Endothelial cell of umbilical vein (primary cell): ENCODE data around the gene PILRB. TPM values are rescaled to one million over a fixed set of nuclear protein-coding genes. Genes with fewer than 3 reads are reported as not detected.

Experiments used
- BruUV-seq: library from RNA; stranded (reverse); fragments of 400-500 nt; replicated peaks from 2 replicates; lab custom pipeline; 2021; lab: Mats Ljungman, UMichigan
- CTCF ChIA-PET: fragments of 300-600, 350-600 bp; sonication (Branson Sonifier 250); formaldehyde crosslinking; loops from one replicate; lab custom pipeline; 2021; ENCODE audit warnings: antibody characterized with exemption, inconsistent platforms; lab: Charles Lee
- POLR2A ChIA-PET: fragments of 300-600, 350-600 bp; sonication (Branson Sonifier 250); formaldehyde crosslinking; loops from one replicate; lab custom pipeline; 2021; ENCODE audit warnings: antibody characterized with exemption, inconsistent platforms; lab: Charles Lee
- DNase-seq: peaks from one replicate; pipeline ENCODE4 v3.0.0-alpha.2; 2011; ENCODE audit warnings: low read depth, low spot score
- FAIRE-seq: peaks from 2 replicates; lab custom pipeline; 2011; peaks lifted over from hg19 to GRCh38; lab: Jason Lieb, UNC
- H2AFZ ChIP-seq: 2 replicates; pipeline ENCODE4 v1.6.0; 2012; ENCODE audit warnings: low read depth, low read length, control low read depth, inconsistent platforms
- H3K27ac ChIP-seq: 2 replicates; pipeline ENCODE4 v1.5.1; 2011; ENCODE audit warnings: low read depth, mild to moderate bottlenecking, control low read depth, low read length, moderate library complexity; ENCODE audit not compliant: insufficient read depth
- H3K27me3 ChIP-seq, 2 experiments: 2 replicates each; pipeline versions ENCODE4 v1.6.0 to v1.6.1; 2011; ENCODE audit warnings: low read length in 2 of 2, mixed read lengths in 1 of 2; ENCODE audit not compliant: control insufficient read depth in 2 of 2, insufficient read depth in 2 of 2
- H3K36me3 ChIP-seq, 2 experiments: 2 replicates in 1 of 2; 3 replicates in 1 of 2; pipeline ENCODE4 v1.5.1; 2011; ENCODE audit warnings: low read length in 2 of 2, mild to moderate bottlenecking in 1 of 2, moderate library complexity in 1 of 2; ENCODE audit not compliant: control insufficient read depth in 2 of 2, insufficient read depth in 2 of 2; ENCODE audit errors: extremely low read depth in 1 of 2
- H3K4me1 ChIP-seq: 3 replicates; pipeline ENCODE4 v1.5.1; 2011; ENCODE audit warnings: mild to moderate bottlenecking, low read length; ENCODE audit not compliant: control insufficient read depth, insufficient read depth; ENCODE audit errors: extremely low read depth
- H3K4me2 ChIP-seq: 2 replicates; pipeline ENCODE4 v1.6.1; 2011; ENCODE audit warnings: low read length, control low read depth, mixed read lengths; ENCODE audit not compliant: insufficient read depth
- H3K4me3 ChIP-seq, 3 experiments: fragments of 200-600 bp in 1 of 3; sonication (generic), shearing (Covaris generic) in 1 of 3; replicated peaks in 1 of 3; 2 replicates each; pipeline ENCODE4 v1.5.1; 2011 to 2016; ENCODE audit warnings: control low read depth in 3 of 3, low read length in 3 of 3, mild to moderate bottlenecking in 2 of 3, inconsistent platforms in 1 of 3, low read depth in 1 of 3, moderate library complexity in 1 of 3; ENCODE audit not compliant: insufficient read depth in 1 of 3
- H3K79me2 ChIP-seq: 2 replicates; pipeline ENCODE4 v1.6.0; 2012; ENCODE audit warnings: low read length, inconsistent platforms; ENCODE audit not compliant: control insufficient read depth, insufficient read depth
- H3K9ac ChIP-seq: replicated peaks from 2 replicates; pipeline ENCODE3; 2011; ENCODE audit warnings: low read length, control low read depth; ENCODE audit not compliant: insufficient read depth; ENCODE audit errors: extremely low read depth
- H3K9me1 ChIP-seq: replicated peaks from 3 replicates; pipeline ENCODE4 v1.6.0; 2011; ENCODE audit warnings: mild to moderate bottlenecking, low read length; ENCODE audit not compliant: control insufficient read depth, insufficient read depth; ENCODE audit errors: extremely low read depth
- H3K9me3 ChIP-seq: replicated peaks from 2 replicates; pipeline ENCODE4 v1.5.1; 2012; ENCODE audit warnings: low read length, inconsistent platforms; ENCODE audit not compliant: control insufficient read depth, insufficient read depth
- H4K20me1 ChIP-seq: replicated peaks from 2 replicates; pipeline ENCODE3; 2011; ENCODE audit warnings: mild to moderate bottlenecking, low read length; ENCODE audit not compliant: control insufficient read depth, insufficient read depth; ENCODE audit errors: extremely low read depth
- EZH2 ChIP-seq: IDR thresholded peaks from 2 replicates; pipeline ENCODE4 v1.6.1; 2012; ENCODE audit warnings: borderline replicate concordance, low read depth, mild to moderate bottlenecking, moderate library complexity, low read length, inconsistent platforms; ENCODE audit not compliant: severe bottlenecking
- FOS ChIP-seq: IDR thresholded peaks from 2 replicates; pipeline ENCODE4 v1.6.1; 2011; ENCODE audit warnings: mild to moderate bottlenecking, low read length, moderate library complexity, borderline replicate concordance; ENCODE audit not compliant: insufficient read depth
- GATA2 ChIP-seq: IDR thresholded peaks from 2 replicates; pipeline ENCODE4 v1.7.0; 2011; ENCODE audit warnings: low read depth, mild to moderate bottlenecking, moderate library complexity, mixed read lengths, low read length; ENCODE audit not compliant: insufficient read length, insufficient read depth
- JUN ChIP-seq: IDR thresholded peaks from 2 replicates; pipeline ENCODE4 v1.6.1; 2011; ENCODE audit warnings: borderline replicate concordance, low read depth; ENCODE audit not compliant: insufficient read length, insufficient read depth
- MYC ChIP-seq: IDR thresholded peaks from one replicate; pipeline ENCODE4 v1.6.1; 2011; ENCODE audit warnings: mild to moderate bottlenecking, low read depth, low read length
- POLR2A ChIP-seq: IDR thresholded peaks from 2 replicates; pipeline ENCODE4 v1.6.1; 2012; ENCODE audit warnings: low read depth, mild to moderate bottlenecking, control low read depth, low read length
- POLR2AphosphoS5 ChIP-seq: IDR thresholded peaks from 2 replicates; pipeline ENCODE4 v1.6.1; 2012; ENCODE audit warnings: low read depth, mild to moderate bottlenecking, control low read depth, low read length, moderate library complexity; ENCODE audit not compliant: insufficient read depth
- dilution Hi-C: fragments of 300-500 bp; cut with MboI; formaldehyde crosslinking; loops from one replicate; pipeline ENCODE4 v1.15.0; 2019; ENCODE audit warnings: low sequenced_read_pairs; ENCODE audit not compliant: extremely low pct_ligation_motif_present
- intact Hi-C: fragments of 100-400 bp; cut with micrococcal nuclease; formaldehyde crosslinking; loops from one replicate; pipeline ENCODE4 v1.10.0; 2022
- polyA plus RNA-seq, 4 experiments: library from polyadenylated mRNA; depleted of rRNA in 3 of 4; stranded (reverse) in 3 of 4; unstranded in 1 of 4; fragments of >200 nt; gene quantifications; 2 replicates each; pipeline versions ENCODE4 v1.2.1 to v1.2.3, GENCODE V29; 2011 to 2012; ENCODE audit warnings: missing spikeins in 1 of 4
- total RNA-seq: library from RNA; stranded (reverse); gene quantifications from 2 replicates; pipeline ENCODE4 v1.2.3, GENCODE V29; 2021
- TF ChIP-seq, protein P1 (sequence below), 2 donors: IDR thresholded peaks; 1 replicate in 1 of 2; 2 replicates in 1 of 2; pipeline ENCODE4 v1.5.1; 2011; ENCODE audit warnings: low read length in 2 of 2, mild to moderate bottlenecking in 2 of 2, moderate library complexity in 2 of 2, control low read depth in 1 of 2, inconsistent platforms in 1 of 2, low read depth in 1 of 2; ENCODE audit not compliant: insufficient read depth in 1 of 2; ENCODE audit errors: extremely low read depth in 1 of 2
- TF ChIP-seq, protein P2 (sequence below): IDR thresholded peaks from 2 replicates; pipeline ENCODE4 v1.6.1; 2011; ENCODE audit not compliant: insufficient read depth, insufficient read length

The PILRB gene
- total and polyA plus RNA-seq, 2 donors (not counting 3 experiments of a cell fraction or from before 2014, with no cell fraction given) = 42.5 to 45.2 TPM

- no peaks in the 10 kb centered on the region for H3K79me2 ChIP-seq
- ChIA-PET CTCF (interaction anchor here (3.4 kb wide), 1 partner anchor 17 kb away, joined by 12 read pairs; no protein-coding TSS in a partner anchor), POLR2A (no interaction called here)
- no peaks in the 10 kb centered on the region for H3K36me3 ChIP-seq
- FAIRE-seq = no peak
- no peaks in the 10 kb centered on the region for H3K4me1 ChIP-seq
- H3K4me2 ChIP-seq = no peak overlapping the region
- dilution Hi-C loops (no loop called here), intact Hi-C loops (no loop called here)
- H3K4me3 ChIP-seq = no peak overlapping the region
- no peak overlapping the region for H3K9ac ChIP-seq
- H2AFZ ChIP-seq = no peak overlapping the region
- H3K9me1 ChIP-seq = no peaks in the 10 kb centered on the region
- no peak for TF ChIP-seq GATA2
- TF ChIP-seq POLR2A = no peak
- TF ChIP-seq, protein P1, sequence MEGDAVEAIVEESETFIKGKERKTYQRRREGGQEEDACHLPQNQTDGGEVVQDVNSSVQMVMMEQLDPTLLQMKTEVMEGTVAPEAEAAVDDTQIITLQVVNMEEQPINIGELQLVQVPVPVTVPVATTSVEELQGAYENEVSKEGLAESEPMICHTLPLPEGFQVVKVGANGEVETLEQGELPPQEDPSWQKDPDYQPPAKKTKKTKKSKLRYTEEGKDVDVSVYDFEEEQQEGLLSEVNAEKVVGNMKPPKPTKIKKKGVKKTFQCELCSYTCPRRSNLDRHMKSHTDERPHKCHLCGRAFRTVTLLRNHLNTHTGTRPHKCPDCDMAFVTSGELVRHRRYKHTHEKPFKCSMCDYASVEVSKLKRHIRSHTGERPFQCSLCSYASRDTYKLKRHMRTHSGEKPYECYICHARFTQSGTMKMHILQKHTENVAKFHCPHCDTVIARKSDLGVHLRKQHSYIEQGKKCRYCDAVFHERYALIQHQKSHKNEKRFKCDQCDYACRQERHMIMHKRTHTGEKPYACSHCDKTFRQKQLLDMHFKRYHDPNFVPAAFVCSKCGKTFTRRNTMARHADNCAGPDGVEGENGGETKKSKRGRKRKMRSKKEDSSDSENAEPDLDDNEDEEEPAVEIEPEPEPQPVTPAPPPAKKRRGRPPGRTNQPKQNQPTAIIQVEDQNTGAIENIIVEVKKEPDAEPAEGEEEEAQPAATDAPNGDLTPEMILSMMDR (IDR thresholded peaks at IDR 0.05; ENCODE audit: extremely low read depth in 1 of 2, insufficient read depth in 1 of 2, low read depth in 1 of 2, low read length in 2 of 2) = no peak
- no peak for TF ChIP-seq MYC
- TF ChIP-seq FOS = no peak
- no peak for TF ChIP-seq JUN
- TF ChIP-seq EZH2 = no peak
- TF ChIP-seq, protein P2, sequence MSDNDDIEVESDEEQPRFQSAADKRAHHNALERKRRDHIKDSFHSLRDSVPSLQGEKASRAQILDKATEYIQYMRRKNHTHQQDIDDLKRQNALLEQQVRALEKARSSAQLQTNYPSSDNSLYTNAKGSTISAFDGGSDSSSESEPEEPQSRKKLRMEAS = no peak
- TF ChIP-seq POLR2AphosphoS5 = no peak
- no peaks in the 10 kb centered on the region for H4K20me1 ChIP-seq
- no peak overlapping the region for H3K27ac ChIP-seq
- DNase-seq = no peak
- peaks cover 9 to 20% of the 10 kb centered on the region in 2 experiments for H3K27me3 ChIP-seq
- no TSS peak for BruUV-seq
- no peaks in the 10 kb centered on the region for H3K9me3 ChIP-seq
Measured at GRCh38 chr7:100390286-100391009, 32.5 kb downstream of the PILRB start.
